Stimulated activated CD8-positive, alpha-beta memory T cell treated with anti-CD3 and anti-CD28 coated beads, Interleukin-7, amount 100 ng/mL, for 1 hour (primary cell): Measurements from ENCODE around the gene CCDC88B.
A peak's percentile ranks its signal among the peaks of the same experiment; 100 is the strongest.

Experiments used
- DNase-seq, 2 donors: peaks; one replicate each; pipeline ENCODE4 v3.0.0-alpha.2; 2020; ENCODE audit warnings: low read depth in 2 of 2

The CCDC88B gene

GRCh38 chr11:64339754-64340408 lies at the start of gene CCDC88B:
TSS of gene CCDC88B (plus strand) at chr11:64340204. CDS start at chr11:64340267, 63 bp downstream.
- DNase-seq, result peak; percentile 63 to 74

DNA sequence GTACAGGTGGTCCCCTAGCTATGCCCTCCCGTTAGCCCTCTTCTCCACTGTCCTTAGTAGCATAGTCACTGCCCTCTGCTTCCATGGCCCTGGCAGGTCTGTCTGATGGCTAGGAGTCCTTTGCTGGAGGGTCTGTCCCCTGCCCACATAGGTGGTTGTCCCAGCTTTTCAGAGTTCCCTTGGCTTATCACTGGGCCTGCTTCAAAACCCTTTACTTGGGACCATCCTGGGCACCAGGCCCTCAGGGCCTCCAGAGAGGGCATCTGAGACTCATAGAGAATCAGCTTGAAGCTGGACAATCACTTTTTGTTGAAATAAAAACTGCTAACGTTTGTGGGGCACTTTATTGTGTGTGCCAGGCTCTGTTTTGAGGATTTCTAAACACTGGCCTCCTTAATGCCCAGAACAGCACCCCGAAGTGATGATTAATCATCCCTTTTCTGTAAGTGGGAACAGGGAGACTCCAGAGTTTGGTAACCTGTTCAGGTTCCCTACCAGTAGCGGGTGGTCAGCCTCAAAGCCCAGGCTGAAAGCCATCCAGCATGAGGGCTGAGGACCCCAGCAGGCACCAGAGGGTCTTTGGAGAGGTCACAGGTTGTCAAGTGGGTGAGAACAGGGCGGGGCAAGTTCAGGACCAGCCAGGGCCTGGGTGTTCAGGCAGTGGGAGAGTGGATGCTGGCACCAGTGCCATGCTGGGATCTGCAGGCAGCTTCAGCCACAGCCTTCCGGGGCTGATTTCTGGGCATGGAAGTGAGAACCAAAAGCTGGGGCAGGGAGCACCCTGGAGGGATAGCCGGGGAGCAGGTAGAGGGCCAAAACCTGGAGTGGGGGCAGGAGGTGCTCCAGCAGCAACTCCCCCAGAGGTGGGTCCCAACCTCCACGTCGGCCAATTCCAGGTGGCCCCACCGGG lies 49.4 kb upstream of the CCDC88B start:
- no peak for DNase-seq

GRCh38 chr11:64291262-64291751 lies 48.7 kb upstream of the CCDC88B start, which contains the start of gene KCNK4:
TSS of gene KCNK4 (plus strand) at chr11:64291302. CDS start at chr11:64293019, 1,717 bp downstream.
- no peak for DNase-seq

- DNase-seq, result no peak
Observed at GRCh38 chr11:64291752-64292459, 48.1 kb upstream of the CCDC88B start.

GRCh38 chr11:64292460-64293254 lies 47.3 kb upstream of the CCDC88B start:
- no peak for DNase-seq

- DNase-seq, result no peak
Observed at GRCh38 chr11:64294774-64295173, 45.2 kb upstream of the CCDC88B start.

DNA sequence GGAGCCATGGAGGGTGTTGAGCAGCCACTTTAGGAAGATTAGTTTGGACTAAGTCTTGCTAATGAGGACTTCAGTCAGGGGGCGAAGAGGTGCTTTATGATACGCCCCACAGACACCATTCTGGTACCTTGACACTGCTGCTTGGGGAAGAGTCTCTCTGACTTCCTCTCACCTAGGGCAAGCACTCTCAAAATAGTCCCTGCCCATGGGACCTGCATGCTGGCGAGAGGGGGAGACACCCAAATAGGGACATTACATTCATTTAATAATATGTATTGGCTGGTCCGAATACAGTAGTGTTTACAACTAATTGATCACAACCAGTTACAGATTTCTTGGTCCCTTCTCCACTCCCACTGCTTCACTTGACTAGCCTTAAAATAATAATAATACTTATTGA lies 44.2 kb upstream of the CCDC88B start:
- DNase-seq, result no peak

GRCh38 chr11:64296236-64296635 lies 43.8 kb upstream of the CCDC88B start:
- no peak for DNase-seq

- no peak for DNase-seq
Observed at GRCh38 chr11:64296830-64297698, 42.9 kb upstream of the CCDC88B start.

- DNase-seq, result no peak
Observed at GRCh38 chr11:64297699-64298358, 42.2 kb upstream of the CCDC88B start.

DNA sequence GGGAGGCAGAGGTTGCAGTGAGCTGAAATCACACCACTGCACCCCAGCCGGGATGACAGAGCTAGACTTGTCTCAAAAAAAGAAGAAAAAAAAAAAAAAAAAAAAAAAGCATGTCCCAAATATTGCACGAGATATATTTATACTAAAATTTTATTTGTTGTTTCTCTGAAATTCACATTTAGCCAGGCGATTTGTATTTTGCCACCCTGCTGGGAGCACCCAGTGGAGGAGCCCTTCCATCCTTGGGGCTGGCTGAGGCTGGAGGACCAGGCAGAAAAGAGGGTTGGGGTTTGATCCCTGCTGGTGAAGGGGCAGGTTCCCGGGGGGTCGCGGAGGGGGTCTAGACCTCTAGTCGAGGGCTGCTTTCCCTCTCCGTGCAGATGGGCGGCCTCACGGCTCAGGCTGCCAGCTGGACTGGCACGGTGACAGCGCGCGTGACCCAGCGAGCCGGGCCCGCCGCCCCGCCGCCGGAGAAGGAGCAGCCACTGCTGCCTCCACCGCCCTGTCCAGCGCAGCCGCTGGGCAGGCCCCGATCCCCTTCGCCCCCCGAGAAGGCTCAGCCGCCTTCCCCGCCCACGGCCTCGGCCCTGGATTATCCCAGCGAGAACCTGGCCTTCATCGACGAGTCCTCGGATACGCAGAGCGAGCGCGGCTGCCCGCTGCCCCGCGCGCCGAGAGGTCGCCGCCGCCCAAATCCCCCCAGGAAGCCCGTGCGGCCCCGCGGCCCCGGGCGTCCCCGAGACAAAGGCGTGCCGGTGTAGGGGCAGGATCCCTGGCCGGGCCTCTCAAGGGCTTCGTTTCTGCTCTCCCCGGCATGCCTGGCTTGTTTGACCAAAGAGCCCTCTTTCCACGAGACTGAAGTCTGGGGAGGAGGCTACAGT lies 40.8 kb upstream of the CCDC88B start:
- no peak for DNase-seq

DNA sequence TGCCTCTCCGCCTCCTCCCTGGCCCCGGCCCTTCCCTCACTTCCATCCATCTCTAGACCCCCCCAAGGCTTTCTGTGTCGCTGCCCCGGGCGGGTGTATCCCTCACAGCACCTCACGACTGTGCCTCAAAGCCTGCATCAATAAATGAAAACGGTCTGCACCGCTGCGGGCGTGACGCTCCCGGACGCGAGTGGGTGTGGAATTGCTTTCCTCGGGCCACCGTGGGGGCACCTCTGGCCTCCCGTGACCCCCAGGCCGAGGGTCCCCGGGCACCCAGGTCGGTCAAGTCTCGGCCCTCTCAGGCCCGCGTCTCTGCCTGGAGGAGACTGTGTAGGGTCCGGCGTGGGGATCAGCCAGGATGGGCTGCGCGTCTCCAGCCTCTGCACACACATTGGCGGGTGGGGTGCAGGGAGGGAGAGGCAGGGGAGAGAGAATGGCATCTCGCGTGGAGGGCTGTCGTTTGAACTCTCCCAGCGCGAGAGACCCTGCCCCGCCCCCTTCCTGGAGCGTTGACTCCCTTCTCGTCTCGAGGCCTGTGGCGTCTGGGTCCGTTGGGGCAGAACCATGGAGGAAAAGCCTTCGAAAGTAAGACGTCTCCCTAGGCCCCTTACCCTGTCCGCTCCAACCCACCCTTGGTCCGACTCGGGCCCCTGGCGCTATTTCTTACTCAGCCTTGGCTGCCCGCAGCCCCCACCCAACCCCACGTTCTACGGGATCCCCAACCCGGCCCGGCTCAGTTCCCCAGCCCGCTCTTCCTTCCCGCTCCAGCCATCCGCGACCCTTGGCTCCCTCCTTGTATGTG lies 40.0 kb upstream of the CCDC88B start, which contains the start of gene CATSPERZ:
Gene CATSPERZ, plus strand, starts transcription at position 512 of the 802 bp plus-strand sequence. Its CDS starts 53 bp downstream, at position 565.
- DNase-seq, result no peak

- DNase-seq, result no peak
Observed at GRCh38 chr11:64303109-64304031, 36.6 kb upstream of the CCDC88B start.

GRCh38 chr11:64304032-64304315 lies 36.0 kb upstream of the CCDC88B start:
- DNase-seq, result no peak

DNA sequence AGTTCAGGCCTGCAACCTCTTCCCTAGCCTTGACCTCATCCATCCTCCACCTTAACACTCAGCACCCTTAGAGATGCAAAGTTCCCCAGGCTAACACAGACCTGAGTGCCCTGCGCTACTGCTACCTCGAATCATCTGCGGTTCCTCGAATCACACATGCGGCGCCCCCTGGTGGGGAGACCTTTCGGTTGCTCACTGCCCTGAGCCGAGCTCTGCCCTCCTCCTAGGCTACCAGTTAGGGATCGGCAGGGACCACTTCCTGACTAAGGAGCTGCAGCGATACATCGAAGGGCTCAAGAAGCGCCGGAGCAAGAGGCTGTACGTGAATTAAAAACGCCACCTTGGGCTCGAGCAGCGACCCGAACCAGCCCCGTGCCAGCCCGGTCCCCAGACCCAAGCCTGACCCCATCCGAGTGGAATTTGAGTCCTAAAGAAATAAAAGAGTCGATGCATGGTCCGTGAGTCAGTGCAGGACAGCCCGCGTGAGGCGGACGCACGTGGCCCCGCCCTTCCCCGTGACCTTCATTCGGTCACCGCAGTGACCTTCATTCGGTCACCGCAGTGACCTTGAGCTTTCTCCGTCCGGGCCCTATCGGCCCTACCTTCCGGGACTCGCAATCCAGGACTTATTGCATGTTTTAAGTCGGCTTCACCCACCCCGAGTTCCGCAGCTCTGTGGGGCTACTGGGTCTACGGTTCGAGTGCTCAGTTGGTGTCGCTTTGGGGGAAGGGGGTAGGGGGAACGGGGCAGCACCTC lies 35.5 kb upstream of the CCDC88B start:
- peak; percentile 85 to 95 for DNase-seq

- DNase-seq, result peak; percentile 97 to 98
Observed at GRCh38 chr11:64305075-64305690, 34.8 kb upstream of the CCDC88B start, which contains the start of gene ESRRA. TSS of gene ESRRA (plus strand) at chr11:64305524. CDS start at chr11:64307180, 1,656 bp downstream.
